Measurements from ENCODE around the gene JUP.

Gene JUP

GRCh38 chr17:41769346-41769862 is 17.1 kb downstream of the JUP start:
- TF ChIP-seq FOXP2 (optimal IDR thresholded peaks at IDR 0.05; ENCODE audit: borderline replicate concordance, extremely low read depth, extremely low read length, insufficient read depth) (no peak), SIN3A (IDR thresholded peaks at IDR 0.05; ENCODE audit: borderline replicate concordance, insufficient read depth, low read length) (no peak), POLR2AphosphoS5 (IDR thresholded peaks at IDR 0.05; ENCODE audit: low read depth, low read length) (no peak), REST (IDR thresholded peaks at IDR 0.05; ENCODE audit: insufficient read depth in 1 of 2, low read depth in 2 of 2, low read length in 2 of 2) (no peak), TAF1 (IDR thresholded peaks at IDR 0.05; ENCODE audit: borderline replicate concordance, insufficient read depth, low read length) (no peak)

DNA sequence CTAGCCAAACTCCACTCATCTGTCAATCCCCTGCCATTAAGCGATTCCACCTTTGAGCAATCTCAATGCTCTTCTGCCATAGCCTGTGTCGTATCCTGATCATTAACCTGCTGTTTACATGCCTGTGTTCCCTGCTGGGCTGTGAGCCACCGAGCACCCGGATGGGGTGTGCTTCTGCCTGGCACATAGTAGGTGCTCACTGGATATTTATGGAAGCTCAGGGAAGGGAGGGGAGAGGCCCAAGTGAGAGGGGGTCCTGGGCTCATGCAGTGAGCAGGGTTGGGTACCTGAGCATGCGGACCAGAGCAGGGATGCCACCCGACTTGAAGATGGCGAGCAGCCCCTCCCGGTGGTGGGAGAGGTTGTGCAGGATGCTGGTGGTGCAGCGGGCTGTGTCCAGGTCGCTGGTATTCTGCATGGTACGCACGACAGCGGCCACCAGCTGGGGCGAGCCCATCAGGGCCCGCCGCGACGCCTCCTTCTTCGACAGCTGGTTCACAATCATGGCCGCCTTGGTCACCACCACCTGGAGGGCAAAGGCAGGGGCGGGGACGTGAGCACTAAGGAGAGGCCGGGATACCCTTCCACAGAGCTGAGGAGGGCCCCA is 17.7 kb downstream of the JUP start:
- no peak for TF ChIP-seq SIN3A (IDR thresholded peaks at IDR 0.05; ENCODE audit: borderline replicate concordance, insufficient read depth, low read length)
- no peak for TF ChIP-seq REST (IDR thresholded peaks at IDR 0.05; ENCODE audit: insufficient read depth in 1 of 2, low read depth in 2 of 2, low read length in 2 of 2)
- no peak for TF ChIP-seq TAF1 (IDR thresholded peaks at IDR 0.05; ENCODE audit: borderline replicate concordance, insufficient read depth, low read length)
- no peak for TF ChIP-seq POLR2AphosphoS5 (IDR thresholded peaks at IDR 0.05; ENCODE audit: low read depth, low read length)
- no peak for TF ChIP-seq FOXP2 (optimal IDR thresholded peaks at IDR 0.05; ENCODE audit: borderline replicate concordance, extremely low read depth, extremely low read length, insufficient read depth)

GRCh38 chr17:41767324-41768042 is 19.0 kb downstream of the JUP start:
- TF ChIP-seq SIN3A (IDR thresholded peaks at IDR 0.05; ENCODE audit: borderline replicate concordance, insufficient read depth, low read length) (no peak), POLR2AphosphoS5 (IDR thresholded peaks at IDR 0.05; ENCODE audit: low read depth, low read length) (no peak), TAF1 (IDR thresholded peaks at IDR 0.05; ENCODE audit: borderline replicate concordance, insufficient read depth, low read length) (no peak), REST (IDR thresholded peaks at IDR 0.05; ENCODE audit: insufficient read depth in 1 of 2, low read depth in 2 of 2, low read length in 2 of 2) (no peak), FOXP2 (optimal IDR thresholded peaks at IDR 0.05; ENCODE audit: borderline replicate concordance, extremely low read depth, extremely low read length, insufficient read depth) (no peak)

GRCh38 chr17:41766135-41766534 is 20.4 kb downstream of the JUP start:
- TF ChIP-seq POLR2AphosphoS5 (IDR thresholded peaks at IDR 0.05; ENCODE audit: low read depth, low read length) (no peak), SIN3A (IDR thresholded peaks at IDR 0.05; ENCODE audit: borderline replicate concordance, insufficient read depth, low read length) (no peak), FOXP2 (optimal IDR thresholded peaks at IDR 0.05; ENCODE audit: borderline replicate concordance, extremely low read depth, extremely low read length, insufficient read depth) (no peak), REST (IDR thresholded peaks at IDR 0.05; ENCODE audit: insufficient read depth in 1 of 2, low read depth in 2 of 2, low read length in 2 of 2) (no peak), TAF1 (IDR thresholded peaks at IDR 0.05; ENCODE audit: borderline replicate concordance, insufficient read depth, low read length) (no peak)

All from PFSK-1 (cell line).